HG03064 (cell line): ENCODE results near the gene SHROOM2.

Experiments used
- ATAC-seq: cut with Tn5 transposase; IDR thresholded peaks from one replicate; pipeline ENCODE4 v1.9.1; 2021; ENCODE audit warnings: low read depth; ENCODE audit not compliant: unreplicated experiment

SHROOM2 gene

DNA sequence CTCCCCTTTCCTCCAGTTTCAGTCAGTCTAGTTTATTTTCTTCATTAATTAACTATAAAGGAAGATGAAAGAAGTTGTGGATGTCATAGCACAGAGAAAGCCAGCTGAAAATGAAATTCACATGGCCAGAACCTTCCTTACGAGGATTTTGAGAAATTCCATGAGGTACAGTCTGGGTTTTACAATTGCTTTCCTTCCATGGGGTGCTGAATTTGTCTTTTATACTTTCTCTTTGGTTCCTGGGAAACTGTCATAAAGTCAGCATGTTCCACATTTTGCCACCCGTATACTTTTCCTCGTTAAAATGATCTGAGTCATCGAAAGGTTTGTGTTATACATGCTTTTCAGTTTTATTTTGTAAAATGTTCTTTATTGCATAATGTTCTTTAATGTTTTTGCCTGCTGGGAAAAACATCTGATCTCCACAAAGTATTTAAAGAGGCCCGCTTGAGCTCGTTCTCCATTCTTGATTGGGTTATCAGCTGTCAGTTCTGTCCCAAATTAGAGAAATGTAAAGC is 102.8 kb downstream of the SHROOM2 start:
- no peak for ATAC-seq

- no peak for ATAC-seq
These were observed 104.5 kb downstream of the SHROOM2 start for GRCh38 chrX:9890681-9891091.

DNA sequence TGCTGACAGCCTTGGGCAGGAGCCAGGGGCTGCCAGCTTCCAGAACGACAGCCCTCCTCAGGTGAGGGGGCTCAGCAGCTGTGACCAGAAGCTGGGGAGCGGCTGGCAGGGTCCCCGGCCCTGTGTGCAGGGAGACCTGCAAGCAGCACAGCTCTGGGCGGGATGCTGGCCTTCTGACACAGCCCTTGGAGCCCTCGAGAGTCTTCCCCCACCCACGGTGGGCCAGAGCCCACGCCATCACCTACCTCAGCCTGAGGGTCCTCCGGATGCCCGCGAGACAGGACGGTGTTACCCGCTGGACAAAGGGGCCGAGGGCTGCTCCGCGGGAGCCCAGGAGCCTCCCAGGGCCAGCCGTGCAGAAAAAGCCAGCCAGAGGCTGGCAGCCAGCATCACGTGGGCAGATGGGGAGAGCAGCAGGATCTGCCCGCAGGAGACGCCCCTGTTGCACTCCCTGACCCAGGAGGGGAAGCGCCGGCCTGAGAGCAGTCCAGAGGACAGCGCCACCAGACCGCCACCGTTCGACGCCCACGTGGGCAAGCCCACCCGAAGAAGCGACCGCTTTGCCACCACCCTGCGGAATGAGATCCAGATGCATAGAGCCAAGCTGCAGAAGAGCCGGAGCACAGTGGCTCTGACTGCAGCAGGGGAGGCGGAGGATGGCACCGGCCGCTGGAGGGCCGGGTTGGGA is 109.1 kb downstream of the SHROOM2 start:
- no peak for ATAC-seq

- no peak for ATAC-seq
These were observed 111.5 kb downstream of the SHROOM2 start for GRCh38 chrX:9897761-9898161.

GRCh38 chrX:9899640-9900111 is 113.4 kb downstream of the SHROOM2 start:
- no peak for ATAC-seq

DNA sequence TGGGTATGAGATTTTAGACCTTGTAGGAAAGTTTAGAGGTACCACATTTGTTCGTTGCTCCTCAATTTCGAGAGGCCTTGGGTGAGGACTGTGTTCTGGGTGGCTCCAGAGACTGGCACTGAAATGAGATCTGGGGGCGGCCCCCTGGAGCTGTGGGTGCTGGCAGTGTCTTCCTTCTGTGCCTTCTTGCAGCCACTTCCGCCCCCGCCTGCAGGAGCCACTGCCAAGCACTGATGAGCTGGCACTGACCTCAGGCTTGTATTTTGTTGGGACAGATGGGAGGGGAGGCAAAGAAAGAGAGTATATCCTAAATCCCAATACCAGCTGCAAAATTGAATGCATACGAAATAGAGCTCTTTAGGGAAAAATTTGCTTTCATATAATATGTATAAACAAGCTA is 116.4 kb downstream of the SHROOM2 start:
- no peak for ATAC-seq

- no peak for ATAC-seq
These were observed 116.9 kb downstream of the SHROOM2 start for GRCh38 chrX:9903146-9903545.

DNA sequence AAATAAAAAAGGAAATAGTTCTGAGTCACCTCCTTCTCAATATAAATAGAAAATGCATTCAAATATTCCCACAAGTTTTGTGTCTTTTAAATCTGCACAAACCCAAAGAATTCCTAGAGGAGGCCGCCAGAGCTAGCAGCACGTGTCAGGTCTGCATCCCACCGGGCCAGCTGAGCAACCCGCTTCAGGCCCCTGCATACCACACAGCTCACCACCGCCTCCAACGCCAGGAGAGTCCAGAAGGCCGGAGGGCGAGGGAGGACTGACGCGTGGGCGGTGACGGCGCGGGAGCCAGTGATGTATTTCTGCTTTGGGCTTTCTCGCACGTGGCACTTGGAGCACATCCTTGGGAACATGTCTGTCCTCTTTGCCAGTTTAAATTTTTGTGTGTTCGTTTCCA is 119.1 kb downstream of the SHROOM2 start:
- ATAC-seq, result no peak

GRCh38 chrX:9905721-9906120 is 119.5 kb downstream of the SHROOM2 start:
- ATAC-seq, result no peak

DNA sequence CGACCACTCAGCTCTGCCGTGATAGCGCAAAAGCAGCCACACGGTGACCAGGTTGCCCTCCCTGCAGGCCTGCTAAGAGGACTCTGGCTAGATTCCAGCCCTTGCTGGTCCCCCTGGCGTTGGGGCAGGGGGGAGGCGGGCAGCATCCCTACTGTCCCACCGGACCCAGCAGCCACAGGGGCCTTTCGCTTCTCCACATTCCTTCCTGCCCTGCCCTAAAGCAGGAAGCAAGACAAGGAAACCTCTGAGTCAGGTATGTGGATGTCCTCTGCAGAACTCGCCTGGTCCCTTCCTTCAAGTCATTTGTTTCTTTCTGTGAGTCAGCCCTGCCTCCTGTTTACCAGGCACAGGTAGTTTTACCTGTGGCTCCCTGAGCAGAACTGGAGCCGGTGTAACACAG is 120.7 kb downstream of the SHROOM2 start:
- no peak for ATAC-seq

- ATAC-seq, result no peak
These were observed 121.6 kb downstream of the SHROOM2 start for GRCh38 chrX:9907645-9908387.

- ATAC-seq, result no peak
These were observed 123.0 kb downstream of the SHROOM2 start for GRCh38 chrX:9909254-9909653.

- ATAC-seq, result no peak
These were observed 125.3 kb downstream of the SHROOM2 start for GRCh38 chrX:9911487-9911886.

DNA sequence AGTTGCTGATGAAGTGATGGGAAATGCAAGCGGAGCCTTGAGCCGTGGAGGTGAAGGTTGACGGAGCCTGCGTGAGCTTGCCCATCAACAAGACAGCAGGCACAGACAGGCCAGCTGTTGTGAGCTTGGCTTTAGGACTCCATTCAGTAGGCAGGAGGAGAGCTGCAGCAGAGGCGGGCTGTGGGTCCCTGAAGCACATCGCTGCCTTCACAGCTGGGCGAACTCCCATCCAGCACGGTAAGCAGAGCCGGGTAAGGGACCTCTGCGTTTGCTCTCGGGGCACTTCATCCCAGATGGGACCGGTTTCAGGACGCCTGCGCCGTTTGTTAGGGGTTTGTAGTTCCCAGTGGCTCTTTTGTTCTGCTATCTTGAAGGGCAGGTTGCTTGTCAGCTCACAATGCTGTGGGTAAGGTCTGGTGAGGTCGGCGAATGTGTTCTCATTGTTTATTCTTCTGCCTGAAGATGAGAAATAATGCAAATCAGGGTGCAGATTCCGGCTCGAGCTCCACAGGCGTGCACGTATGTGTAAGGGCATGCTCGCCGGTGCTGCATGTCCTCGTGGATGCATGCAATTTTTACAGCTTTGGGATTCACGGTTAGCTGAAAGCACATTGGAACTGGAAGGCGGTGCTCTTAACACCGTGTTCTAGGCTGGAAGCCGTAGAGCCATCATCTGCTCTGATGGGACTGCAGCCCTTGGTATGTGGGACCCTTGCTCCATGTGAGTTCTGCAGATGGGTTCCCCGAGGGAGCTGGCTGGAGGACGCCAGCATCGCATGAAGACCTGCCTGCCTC is 126.3 kb downstream of the SHROOM2 start:
- no peak for ATAC-seq

DNA sequence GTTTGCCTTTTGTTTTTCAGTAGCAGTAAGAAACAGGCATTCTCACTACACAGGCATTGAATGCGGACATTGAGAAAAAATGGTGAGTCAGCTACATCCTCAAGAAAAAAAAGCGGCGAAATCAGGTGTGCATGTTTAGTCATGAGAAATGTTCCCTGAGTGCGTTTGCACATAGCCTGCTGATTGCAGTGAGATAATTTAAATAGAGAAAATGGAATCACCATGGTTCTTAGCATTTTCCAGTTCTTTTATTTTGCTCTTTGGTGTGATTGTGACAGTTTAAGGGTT is 126.9 kb downstream of the SHROOM2 start:
- ATAC-seq, result no peak

DNA sequence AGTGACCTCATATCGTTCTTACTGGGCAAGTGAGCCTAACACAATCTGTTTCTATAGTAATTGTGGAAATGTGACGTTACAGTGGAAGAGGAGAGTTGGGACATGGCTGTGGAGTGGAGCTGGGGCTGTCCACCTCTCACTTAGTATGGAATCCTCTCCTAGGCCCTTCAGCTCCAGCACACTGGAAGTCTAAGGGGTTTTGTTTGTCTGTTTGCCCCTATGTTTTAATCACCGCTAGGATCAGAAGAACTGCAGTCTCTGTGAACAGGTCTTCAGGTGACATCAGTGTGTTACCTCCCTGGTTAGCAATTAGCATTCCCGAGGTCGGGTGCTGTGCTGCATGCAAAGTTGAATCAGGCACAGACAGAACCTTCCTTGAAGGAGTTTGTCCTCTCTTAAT is 131.6 kb downstream of the SHROOM2 start:
- no peak for ATAC-seq

- no peak for ATAC-seq
These were observed 133.5 kb downstream of the SHROOM2 start for GRCh38 chrX:9919632-9920172.

DNA sequence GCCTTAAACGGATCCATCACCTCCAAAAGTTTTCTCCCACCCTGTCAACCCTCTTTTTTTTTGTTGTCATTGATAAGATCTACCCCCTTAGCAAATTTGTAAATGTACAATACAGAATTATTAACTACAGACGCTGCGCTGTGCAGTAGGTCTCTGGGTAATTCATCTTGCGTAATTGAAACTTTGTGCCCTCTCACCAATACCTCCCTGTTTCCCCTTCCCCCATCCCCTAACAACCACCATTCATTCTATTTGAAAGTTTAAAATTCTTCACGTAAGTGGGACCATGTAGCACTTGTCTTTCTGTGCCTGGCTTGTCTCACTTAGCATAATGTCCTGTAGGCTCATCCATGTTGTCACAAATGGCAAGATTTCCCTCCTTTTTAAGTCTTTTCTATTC is 135.2 kb downstream of the SHROOM2 start:
- no peak for ATAC-seq

GRCh38 chrX:9923357-9923756 is 137.1 kb downstream of the SHROOM2 start:
- no peak for ATAC-seq

- no peak for ATAC-seq
These were observed 139.8 kb downstream of the SHROOM2 start for GRCh38 chrX:9926002-9926401.
